Right atrium auricular region (tissue), 2 donors: ENCODE results near the gene C1QTNF7. TPM values are rescaled to one million over a fixed set of nuclear protein-coding genes. Genes with fewer than 3 reads are reported as not detected.
A peak's percentile ranks its signal among the peaks of the same experiment; 100 is the strongest.

ENCODE experiments used
- DNase-seq: peaks from one replicate; pipeline ENCODE4 v3.0.0-alpha.2; 2019; ENCODE audit warnings: low spot score
- H3K27ac ChIP-seq, 2 donors: fragments of 200-600 bp; sonication (generic); 1 replicate in 1 of 2; 2 replicates in 1 of 2; pipeline ENCODE4 v1.5.1; 2016 to 2019
- H3K27me3 ChIP-seq, 2 donors: fragments of 200-600 bp; sonication (generic); one replicate each; pipeline versions ENCODE4 v1.5.1 to v1.6.0; 2017 to 2019
- H3K36me3 ChIP-seq: fragments of 200-600 bp; sonication (generic); one replicate; pipeline ENCODE4 v1.5.1; 2016
- H3K4me1 ChIP-seq, 2 donors: fragments of 200-600 bp; sonication (generic); one replicate each; pipeline versions ENCODE4 v1.5.1 to v1.6.0; 2017 to 2019
- H3K4me3 ChIP-seq, 2 donors: fragments of 200-600 bp; sonication (generic); 1 replicate in 1 of 2; 2 replicates in 1 of 2; pipeline ENCODE4 v1.5.1; 2017 to 2019; ENCODE audit warnings: mild to moderate bottlenecking in 1 of 2, moderate library complexity in 1 of 2
- H3K9me3 ChIP-seq, 2 donors: fragments of 200-600 bp; sonication (generic); one replicate each; pipeline ENCODE4 v1.5.1; 2019
- total RNA-seq, 2 donors: library from RNA; depleted of rRNA; stranded (reverse); fragments of >200 nt; gene quantifications; one replicate each; pipeline ENCODE4 v1.1.0, GENCODE V29; 2016
- TF ChIP-seq, protein P1 (sequence below), 2 donors: fragments of 200-600 bp; sonication (generic); IDR thresholded peaks; one replicate each; pipeline ENCODE4 v1.5.1; 2019; ENCODE audit warnings: antibody characterized with exemption in 2 of 2

The C1QTNF7 gene
- total RNA-seq, 2 donors from 2014 or later = 1.0 to 2.9 TPM

DNA sequence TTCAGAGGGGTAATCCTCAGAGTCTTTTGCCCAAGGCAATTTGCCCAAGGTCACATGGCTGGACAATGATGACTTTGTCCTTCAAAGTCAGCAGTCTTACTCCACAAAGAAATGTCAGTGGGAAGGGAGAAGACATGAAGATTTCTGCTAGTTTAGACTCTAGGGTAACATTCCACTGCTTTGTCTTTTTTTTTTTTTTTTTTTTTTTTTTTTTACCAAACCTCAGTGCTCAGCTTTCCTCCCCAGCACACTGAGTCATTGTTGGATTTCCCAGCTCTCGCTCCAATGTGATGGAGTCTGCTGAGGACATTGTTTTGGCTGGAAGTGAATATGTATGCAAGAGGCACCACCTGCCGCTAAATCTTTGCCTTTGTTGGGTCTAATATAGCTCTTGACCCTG is 7.2 kb upstream of the C1QTNF7 start:
- Histone ChIP-seq H3K27ac (no peak overlapping the region), H3K9me3 (no peaks in the 10 kb centered on the region), H3K4me1 (no peaks in the 10 kb centered on the region), H3K27me3 (no peaks in the 10 kb centered on the region), H3K36me3 (no peaks in the 10 kb centered on the region), H3K4me3 (no peak overlapping the region)
- TF ChIP-seq, protein P1, sequence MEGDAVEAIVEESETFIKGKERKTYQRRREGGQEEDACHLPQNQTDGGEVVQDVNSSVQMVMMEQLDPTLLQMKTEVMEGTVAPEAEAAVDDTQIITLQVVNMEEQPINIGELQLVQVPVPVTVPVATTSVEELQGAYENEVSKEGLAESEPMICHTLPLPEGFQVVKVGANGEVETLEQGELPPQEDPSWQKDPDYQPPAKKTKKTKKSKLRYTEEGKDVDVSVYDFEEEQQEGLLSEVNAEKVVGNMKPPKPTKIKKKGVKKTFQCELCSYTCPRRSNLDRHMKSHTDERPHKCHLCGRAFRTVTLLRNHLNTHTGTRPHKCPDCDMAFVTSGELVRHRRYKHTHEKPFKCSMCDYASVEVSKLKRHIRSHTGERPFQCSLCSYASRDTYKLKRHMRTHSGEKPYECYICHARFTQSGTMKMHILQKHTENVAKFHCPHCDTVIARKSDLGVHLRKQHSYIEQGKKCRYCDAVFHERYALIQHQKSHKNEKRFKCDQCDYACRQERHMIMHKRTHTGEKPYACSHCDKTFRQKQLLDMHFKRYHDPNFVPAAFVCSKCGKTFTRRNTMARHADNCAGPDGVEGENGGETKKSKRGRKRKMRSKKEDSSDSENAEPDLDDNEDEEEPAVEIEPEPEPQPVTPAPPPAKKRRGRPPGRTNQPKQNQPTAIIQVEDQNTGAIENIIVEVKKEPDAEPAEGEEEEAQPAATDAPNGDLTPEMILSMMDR (IDR thresholded peaks at IDR 0.05) = no peak
- no peak for DNase-seq

DNA sequence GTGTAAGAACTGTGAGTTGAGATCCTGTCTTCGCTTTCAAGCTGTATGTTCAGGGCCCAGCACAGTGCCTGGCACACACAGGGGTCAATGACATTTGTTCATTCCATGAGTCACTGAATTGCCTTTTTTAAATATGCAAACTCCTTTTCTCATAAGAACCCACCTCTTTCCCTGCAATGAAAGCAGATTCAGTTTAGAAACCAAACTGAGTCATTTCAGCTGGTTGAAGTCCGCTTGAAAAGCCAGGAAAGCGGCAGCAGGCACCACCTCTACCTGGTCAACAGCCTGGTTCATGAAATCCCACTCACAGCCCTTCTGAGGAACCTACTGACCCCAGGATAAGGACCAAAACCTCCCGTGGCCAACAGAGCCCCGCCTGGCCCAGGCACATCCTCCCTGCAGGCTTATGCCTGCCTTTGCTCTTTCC is 4.5 kb upstream of the C1QTNF7 start:
- TF ChIP-seq, protein P1 (IDR thresholded peaks at IDR 0.05) = no peak
- no peak overlapping the region for H3K4me3 ChIP-seq
- H3K36me3 ChIP-seq = no peaks in the 10 kb centered on the region
- H3K27me3 ChIP-seq = no peaks in the 10 kb centered on the region
- no peak overlapping the region for H3K27ac ChIP-seq
- no peaks in the 10 kb centered on the region for H3K4me1 ChIP-seq
- no peak for DNase-seq
- H3K9me3 ChIP-seq = no peaks in the 10 kb centered on the region

DNA sequence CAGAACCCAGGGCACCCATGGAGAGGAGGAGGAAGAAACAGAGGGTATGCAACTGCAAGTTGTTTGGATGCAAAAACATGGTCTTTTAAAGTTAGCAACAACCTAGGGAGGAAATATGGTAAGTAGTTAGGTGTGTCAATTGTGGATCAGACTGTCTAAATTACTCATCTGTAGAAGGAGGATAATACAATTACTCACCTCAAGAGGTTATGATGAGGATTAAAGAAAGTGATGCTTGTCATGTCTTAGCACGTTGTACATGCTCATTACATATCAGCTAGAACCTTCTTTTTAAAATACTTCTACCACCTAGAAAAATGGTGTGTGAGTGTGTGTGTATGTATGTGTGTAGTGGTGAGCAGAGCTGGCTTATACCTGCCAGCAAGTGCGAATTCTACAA is 2.3 kb upstream of the C1QTNF7 start:
- H3K4me3 ChIP-seq = no peak overlapping the region
- TF ChIP-seq, protein P1 (IDR thresholded peaks at IDR 0.05) = no peak
- H3K27ac ChIP-seq = no peak overlapping the region

DNA sequence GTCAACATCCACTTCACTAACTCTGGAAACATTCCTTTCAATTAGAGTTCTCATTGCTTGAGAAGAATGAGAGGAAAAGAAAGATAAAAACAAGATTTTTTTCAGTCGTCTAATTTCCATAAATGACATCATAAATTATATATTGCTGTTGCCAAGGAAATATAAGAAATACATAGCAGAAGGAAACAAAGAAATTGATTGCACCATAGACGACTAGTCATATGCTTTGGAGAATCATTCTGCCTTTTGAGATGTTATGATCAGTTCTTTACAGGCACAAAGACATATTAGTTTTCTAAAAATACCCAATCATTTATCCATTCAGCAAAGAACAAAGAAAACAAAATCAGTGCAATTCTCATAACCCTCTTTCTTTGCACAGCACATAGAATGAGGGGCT is 672 bp upstream of the C1QTNF7 start:
- no peak for DNase-seq
- Histone ChIP-seq H3K27me3 (no peaks in the 10 kb centered on the region), H3K4me3 (no peak overlapping the region), H3K27ac (peak overlapping the region; percentile 14 to 59), H3K9me3 (no peaks in the 10 kb centered on the region), H3K36me3 (no peaks in the 10 kb centered on the region), H3K4me1 (peaks cover 0 to 6% of the 10 kb centered on the region in 2 donors)
- TF ChIP-seq, protein P1 (IDR thresholded peaks at IDR 0.05) = no peak

More for the DNA sequence above, 2.3 kb upstream of the C1QTNF7 start:
- Histone ChIP-seq H3K27me3 (no peaks in the 10 kb centered on the region), H3K9me3 (no peaks in the 10 kb centered on the region), H3K36me3 (no peaks in the 10 kb centered on the region), H3K4me1 (peaks cover 0 to 6% of the 10 kb centered on the region in 2 donors)
- DNase-seq = no peak

DNA sequence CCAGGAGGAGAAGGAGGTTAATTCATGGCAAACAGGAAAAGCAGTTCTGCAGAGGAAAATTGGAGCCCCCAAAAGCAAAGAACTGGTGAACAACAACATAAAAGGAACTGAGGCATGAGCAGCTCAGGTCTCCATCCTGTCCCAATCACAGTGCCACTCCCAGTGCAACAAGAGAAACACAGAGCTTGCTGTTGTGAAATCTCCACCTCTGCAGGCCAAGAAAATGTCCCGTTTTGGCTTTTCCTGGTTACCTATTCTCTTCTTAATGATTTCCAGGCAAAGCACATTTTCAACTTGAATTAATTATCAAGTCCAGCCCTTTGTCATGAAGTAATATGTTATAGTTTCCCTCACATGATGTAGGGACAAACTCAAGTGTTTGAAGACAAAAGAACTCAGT is 778 bp downstream of the C1QTNF7 start:
- no peaks in the 10 kb centered on the region for H3K36me3 ChIP-seq
- H3K4me3 ChIP-seq = peak overlapping the region in 1 of 2 donors; percentile 5
- peak overlapping the region in 1 of 2 donors; percentile 59 for H3K27ac ChIP-seq
- H3K27me3 ChIP-seq = no peaks in the 10 kb centered on the region
- peaks cover 0 to 6% of the 10 kb centered on the region in 2 donors for H3K4me1 ChIP-seq
- TF ChIP-seq, protein P1 (IDR thresholded peaks at IDR 0.05) = no peak
- no peaks in the 10 kb centered on the region for H3K9me3 ChIP-seq
- DNase-seq = no peak

DNA sequence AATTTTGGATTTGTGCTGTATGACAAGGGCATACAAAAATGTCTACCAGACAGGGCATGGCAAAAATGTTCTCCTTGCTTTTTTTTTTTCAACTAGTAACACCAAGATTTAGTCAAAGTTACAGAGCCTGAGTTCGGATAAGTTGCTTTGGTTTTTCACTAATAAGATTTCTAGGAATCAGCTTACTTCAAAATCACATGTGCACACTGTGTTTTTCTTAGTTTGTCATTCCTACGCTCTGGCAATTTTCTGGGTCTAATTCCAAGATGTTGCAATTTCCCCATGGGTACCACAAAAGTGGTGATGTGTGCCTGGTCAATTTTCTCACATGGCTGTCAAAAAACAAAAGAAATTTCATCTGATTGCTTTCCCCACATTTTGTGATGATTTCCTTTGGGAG is 6.3 kb downstream of the C1QTNF7 start:
- Histone ChIP-seq H3K9me3 (no peaks in the 10 kb centered on the region), H3K27ac (no peak overlapping the region), H3K36me3 (no peaks in the 10 kb centered on the region), H3K27me3 (no peaks in the 10 kb centered on the region), H3K4me1 (no peaks in the 10 kb centered on the region), H3K4me3 (no peak overlapping the region)
- TF ChIP-seq, protein P1 (IDR thresholded peaks at IDR 0.05) = no peak
- no peak for DNase-seq
